Endometrial microvascular endothelial cells (primary cell): ENCODE data around the gene DNAH8. TPM values are rescaled to one million over a fixed set of nuclear protein-coding genes. Genes with fewer than 3 reads are reported as not detected.
"Not testable (repeated sequence)": the region's sequence is repeated elsewhere in the genome, so short reads cannot be mapped to it uniquely, and the experiment has no call there.

Source experiments
- in situ Hi-C: cut with HindIII; loops from 2 replicates; pipeline ENCODE4 v1.10.0; 2017; ENCODE audit warnings: low sequenced_read_pairs, low pct_unique_long_range_greater_than_20kb; ENCODE audit errors: inconsistent ontology term
- total RNA-seq: library from RNA; depleted of rRNA; stranded (reverse); fragments of >200 nt; gene quantifications from one replicate; pipeline ENCODE4 v1.2.3, GENCODE V29; 2015; ENCODE audit errors: inconsistent ontology term

The DNAH8 gene
- total RNA-seq, 1 donor from 2014 or later, result 0.09 TPM

GRCh38 chr6:38783443-38784228 is 68.5 kb downstream of the DNAH8 start:
- in situ Hi-C loops, result no loop called here

GRCh38 chr6:38784506-38785235 is 69.6 kb downstream of the DNAH8 start:
- in situ Hi-C loops, result no loop called here

DNA sequence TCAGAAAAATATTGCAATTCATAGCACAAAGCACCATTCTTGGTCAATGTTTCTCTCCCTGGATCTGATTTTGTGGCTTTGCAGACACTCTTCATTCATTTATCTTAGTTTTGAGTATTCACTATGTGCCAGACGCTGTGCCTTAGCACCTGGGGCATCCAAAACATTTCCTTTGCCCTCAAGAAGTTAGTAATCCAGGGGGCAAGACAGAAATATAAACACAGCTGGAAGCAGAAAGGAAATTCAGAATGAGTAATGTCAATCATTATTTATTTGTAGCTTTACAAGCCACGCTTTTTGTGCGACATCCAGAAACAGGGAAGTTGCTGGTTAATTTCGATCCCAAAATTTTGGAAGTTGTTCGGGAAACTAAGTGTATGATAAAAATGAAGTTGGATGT is 71.4 kb downstream of the DNAH8 start:
- in situ Hi-C loops, result no loop called here

- in situ Hi-C loops, result no loop called here
These were observed 74.1 kb downstream of the DNAH8 start for GRCh38 chr6:38789256-38789655.

- in situ Hi-C loops, result no loop called here
These were observed 77.2 kb downstream of the DNAH8 start for GRCh38 chr6:38792356-38792755.

DNA sequence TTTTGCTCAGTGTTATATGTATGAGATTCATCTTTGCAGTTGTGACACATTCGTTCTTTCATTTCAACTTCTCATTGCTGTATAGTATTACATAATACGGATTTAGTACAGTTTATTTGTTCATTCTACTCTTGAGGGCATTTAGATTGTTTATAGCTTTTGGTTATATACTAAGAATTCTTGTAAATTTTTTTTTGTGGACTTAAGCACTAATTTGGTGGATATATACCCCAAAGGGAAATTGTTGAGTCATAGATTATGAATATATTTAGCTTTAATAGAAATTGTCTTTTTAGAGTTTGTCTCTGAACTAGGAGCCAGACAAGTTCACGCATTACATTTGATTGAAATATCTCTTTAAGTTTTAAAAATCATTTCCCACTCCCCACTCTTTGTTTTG is 79.6 kb downstream of the DNAH8 start:
- in situ Hi-C loops, result no loop called here

- in situ Hi-C loops, result no loop called here
These were observed 80.9 kb downstream of the DNAH8 start for GRCh38 chr6:38796006-38796405.

DNA sequence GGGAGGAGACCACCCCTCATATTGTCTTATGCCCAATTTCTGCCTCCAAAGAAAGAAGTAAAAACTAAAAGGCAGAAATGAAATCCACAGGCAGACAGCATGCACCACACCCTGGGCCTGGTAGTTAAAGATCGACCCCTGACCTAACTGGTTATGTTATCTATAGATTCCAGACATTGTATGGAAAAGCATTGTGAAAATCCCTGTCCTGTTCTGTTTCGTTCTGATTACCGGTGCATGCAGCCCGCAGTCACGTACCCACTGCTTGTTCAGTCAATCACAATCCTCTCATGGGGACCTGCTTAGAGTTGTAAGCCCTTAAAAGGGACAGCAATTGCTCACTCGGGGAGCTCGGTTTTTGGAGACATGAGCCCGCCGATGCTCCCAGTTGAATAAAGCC is 81.3 kb downstream of the DNAH8 start:
- in situ Hi-C loops, result not testable (repeated sequence)

- in situ Hi-C loops, result no loop called here
These were observed 81.7 kb downstream of the DNAH8 start for GRCh38 chr6:38796850-38797249.

- in situ Hi-C loops, result no loop called here
These were observed 82.3 kb downstream of the DNAH8 start for GRCh38 chr6:38797391-38797790.

GRCh38 chr6:38799529-38800184 is 84.5 kb downstream of the DNAH8 start:
- in situ Hi-C loops, result no loop called here

DNA sequence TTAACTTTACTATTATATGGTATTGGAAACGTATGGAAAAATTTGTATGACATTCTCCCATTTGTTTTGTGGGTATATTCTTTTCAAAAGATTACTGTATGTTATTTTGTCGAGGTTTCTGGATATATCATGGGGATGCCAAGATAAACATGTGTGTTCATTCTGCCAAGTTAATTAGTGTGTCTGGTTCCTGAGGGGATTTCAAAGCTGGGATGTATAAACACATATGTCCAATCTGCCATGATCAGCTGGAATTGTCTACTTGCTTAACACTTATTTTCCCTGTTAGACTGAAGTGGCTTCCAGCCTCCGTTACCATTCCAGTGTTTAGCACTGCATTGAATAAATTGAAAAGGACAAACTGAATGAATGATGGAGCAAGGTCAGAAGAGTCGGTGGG is 86.2 kb downstream of the DNAH8 start:
- in situ Hi-C loops, result no loop called here

DNA sequence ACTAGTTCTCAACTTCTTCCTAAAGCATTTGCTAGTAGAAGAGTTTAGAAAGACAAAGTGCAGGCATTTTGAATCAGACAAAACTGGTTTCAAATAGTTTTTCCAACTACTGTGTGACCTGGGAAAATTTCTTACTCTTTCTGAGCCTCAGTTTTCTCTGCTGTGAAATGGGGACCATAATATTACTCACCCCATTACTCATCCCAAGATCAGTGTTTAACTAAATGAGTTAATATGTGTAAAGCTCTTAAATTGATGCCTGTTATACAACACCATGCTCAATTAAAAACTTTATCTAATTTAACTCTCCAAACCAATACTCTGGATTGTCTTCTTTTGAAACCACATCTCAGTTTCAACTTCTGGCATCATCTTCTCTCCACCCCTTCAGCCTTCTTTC is 87.4 kb downstream of the DNAH8 start:
- in situ Hi-C loops, result no loop called here

DNA sequence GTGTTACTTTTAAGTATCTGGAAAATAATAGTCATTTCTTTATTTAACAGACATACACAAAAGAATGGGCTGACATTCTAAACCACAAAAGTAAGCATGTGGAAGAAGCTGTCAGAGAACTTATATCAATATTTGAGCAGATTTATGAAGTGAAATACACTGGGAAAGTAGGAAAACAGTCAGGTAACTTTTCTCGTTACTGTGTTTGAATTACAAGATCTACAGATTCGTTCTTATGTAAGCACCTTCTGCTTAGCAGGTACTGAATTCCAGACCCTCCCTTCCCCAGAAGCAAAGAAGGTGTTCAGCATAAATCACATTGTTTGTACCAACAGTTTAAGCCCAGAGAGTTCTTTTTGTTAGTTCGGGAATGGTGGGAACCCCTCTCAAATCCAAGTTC is 88.0 kb downstream of the DNAH8 start:
- in situ Hi-C loops, result no loop called here

GRCh38 chr6:38804358-38804757 is 89.2 kb downstream of the DNAH8 start:
- in situ Hi-C loops, result no loop called here

DNA sequence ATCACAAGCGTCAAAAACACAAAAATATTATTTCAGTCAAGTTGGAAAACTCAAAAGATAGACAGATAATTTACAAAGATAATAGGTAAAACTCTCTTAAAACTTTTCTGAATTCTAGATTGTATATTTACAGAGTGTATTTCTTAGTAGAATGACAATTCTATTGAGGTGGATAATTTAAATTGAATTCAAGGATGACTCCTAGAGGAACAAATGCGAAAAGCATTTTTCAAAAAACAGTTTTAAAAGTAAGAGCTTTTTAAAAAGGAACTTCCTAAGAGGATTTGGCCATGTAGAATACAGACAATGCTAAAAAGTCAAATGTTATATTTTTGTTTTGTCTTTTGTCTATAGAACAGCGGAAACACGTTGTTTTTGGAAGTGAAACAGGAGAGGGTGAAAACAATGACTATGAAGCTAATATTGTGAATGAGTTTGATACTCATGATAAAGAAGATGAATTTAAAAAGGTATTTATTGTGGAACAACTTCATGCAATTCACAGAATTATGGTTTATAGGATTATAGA is 90.1 kb downstream of the DNAH8 start:
- in situ Hi-C loops, result no loop called here

DNA sequence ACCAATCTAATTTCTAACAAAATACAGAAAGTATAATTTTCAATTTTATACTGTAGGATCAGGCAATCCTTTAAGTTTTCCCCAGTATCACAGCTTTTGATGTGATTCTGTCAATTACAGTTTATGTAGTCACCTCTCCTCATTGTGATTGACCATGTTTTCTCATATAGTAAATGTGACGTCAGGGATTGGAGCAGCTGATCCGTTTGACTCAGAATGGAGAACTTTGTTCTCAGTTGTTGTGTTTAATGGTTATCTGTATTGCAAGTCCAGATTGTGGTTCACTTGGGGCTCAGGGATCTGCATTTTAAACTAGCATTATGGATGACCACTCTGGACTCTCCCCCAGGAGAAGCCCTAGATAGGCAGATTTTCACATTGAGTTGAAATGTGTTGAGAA is 90.6 kb downstream of the DNAH8 start:
- in situ Hi-C loops, result no loop called here

- in situ Hi-C loops, result no loop called here
These were observed 91.2 kb downstream of the DNAH8 start for GRCh38 chr6:38806271-38806670.

GRCh38 chr6:38806833-38807232 is 91.7 kb downstream of the DNAH8 start:
- in situ Hi-C loops, result no loop called here

- in situ Hi-C loops, result no loop called here
These were observed 92.9 kb downstream of the DNAH8 start for GRCh38 chr6:38808039-38808438.
